PC-9 (cell line): Measurements from ENCODE around the gene SLC28A1. TPM values are rescaled to one million over a fixed set of nuclear protein-coding genes. Genes with fewer than 3 reads are reported as not detected.

ENCODE experiments used
- BruUV-seq: library from RNA; stranded (reverse); fragments of 400-500 nt; replicated peaks from 2 replicates; lab custom pipeline; 2021; lab: Mats Ljungman, UMichigan
- CTCF ChIA-PET: fragments of 300-600 bp; sonication (Branson Sonifier 250); formaldehyde crosslinking; loops from one replicate; lab custom pipeline; 2022; ENCODE audit warnings: antibody characterized with exemption; lab: Charles Lee
- POLR2A ChIA-PET: fragments of 300-600 bp; sonication (Branson Sonifier 250); formaldehyde crosslinking; loops from one replicate; lab custom pipeline; 2022; ENCODE audit warnings: antibody characterized with exemption; ENCODE audit not compliant: unreplicated experiment; lab: Charles Lee
- DNase-seq, 2 experiments: peaks; one replicate each; pipeline versions ENCODE4 v3.0.0 to v3.0.0-alpha.2; 2015 to 2022; ENCODE audit warnings: mixed read lengths in 1 of 2
- H2AFZ ChIP-seq: fragments of 200-600 bp; sonication (generic); 2 replicates; pipeline ENCODE4 v1.8.1; 2017; ENCODE audit warnings: antibody characterized with exemption
- H3F3A ChIP-seq: fragments of 200-600 bp; sonication (generic); 2 replicates; pipeline ENCODE4 v1.8.1; 2017; ENCODE audit warnings: antibody characterized with exemption, mild to moderate bottlenecking, low read depth; ENCODE audit not compliant: insufficient read depth
- H3K27ac ChIP-seq: fragments of 200-600 bp; sonication (generic); 2 replicates; pipeline ENCODE4 v1.6.1; 2016; ENCODE audit warnings: mixed run types
- H3K27me3 ChIP-seq: fragments of 200-600 bp; sonication (generic); 2 replicates; pipeline ENCODE4 v1.6.1; 2016; ENCODE audit warnings: low read depth, mixed run types; ENCODE audit not compliant: insufficient read depth
- H3K36me3 ChIP-seq: fragments of 200-600 bp; sonication (generic); 2 replicates; pipeline ENCODE4 v1.6.1; 2016; ENCODE audit warnings: low read depth, mixed run types
- H3K4me1 ChIP-seq: fragments of 200-600 bp; sonication (generic); replicated peaks from 2 replicates; pipeline ENCODE4 v1.6.1; 2016; ENCODE audit warnings: mixed run types; ENCODE audit not compliant: insufficient read depth
- H3K4me2 ChIP-seq: fragments of 200-600 bp; sonication (generic); 2 replicates; pipeline ENCODE4 v1.6.1; 2017; ENCODE audit warnings: mixed run types
- H3K4me3 ChIP-seq: fragments of 200-600 bp; sonication (generic); 2 replicates; pipeline ENCODE4 v1.6.1; 2016; ENCODE audit warnings: mixed run types
- H3K79me2 ChIP-seq: fragments of 200-600 bp; sonication (generic); 2 replicates; pipeline ENCODE4 v1.6.1; 2017; ENCODE audit warnings: low read depth, mixed run types
- H3K9me2 ChIP-seq: fragments of 200-600 bp; sonication (generic); 2 replicates; pipeline ENCODE4 v1.8.1; 2017; ENCODE audit warnings: mild to moderate bottlenecking; ENCODE audit not compliant: insufficient read depth
- H3K9me3 ChIP-seq: fragments of 200-600 bp; sonication (generic); 2 replicates; pipeline ENCODE4 v1.8.1; 2016; ENCODE audit warnings: low read depth; ENCODE audit not compliant: insufficient read depth
- H4K20me1 ChIP-seq: fragments of 200-600 bp; sonication (generic); 2 replicates; pipeline ENCODE4 v1.8.1; 2017; ENCODE audit not compliant: insufficient read depth
- EZH2 ChIP-seq: fragments of 200-600 bp; sonication (generic); IDR thresholded peaks from 2 replicates; pipeline ENCODE4 v1.8.0; 2017; ENCODE audit warnings: antibody characterized with exemption, low read depth
- intact Hi-C: fragments of 100-400 bp; cut with micrococcal nuclease; formaldehyde crosslinking; loops from one replicate; pipeline ENCODE4 v1.10.0; 2022; ENCODE audit not compliant: unreplicated experiment
- total RNA-seq: library from RNA; stranded (reverse); gene quantifications from 2 replicates; pipeline ENCODE4 v1.2.3, GENCODE V29; 2021
- TF ChIP-seq, protein P1 (sequence below): fragments of 200-600 bp; sonication (generic); conservative IDR thresholded peaks from 2 replicates; pipeline ENCODE4 v1.6.1; 2017; ENCODE audit warnings: mixed run types, antibody characterized with exemption, mild to moderate bottlenecking, moderate library complexity

The SLC28A1 gene
- total RNA-seq, 1 experiment from 2014 or later: 0.70 TPM

DNA sequence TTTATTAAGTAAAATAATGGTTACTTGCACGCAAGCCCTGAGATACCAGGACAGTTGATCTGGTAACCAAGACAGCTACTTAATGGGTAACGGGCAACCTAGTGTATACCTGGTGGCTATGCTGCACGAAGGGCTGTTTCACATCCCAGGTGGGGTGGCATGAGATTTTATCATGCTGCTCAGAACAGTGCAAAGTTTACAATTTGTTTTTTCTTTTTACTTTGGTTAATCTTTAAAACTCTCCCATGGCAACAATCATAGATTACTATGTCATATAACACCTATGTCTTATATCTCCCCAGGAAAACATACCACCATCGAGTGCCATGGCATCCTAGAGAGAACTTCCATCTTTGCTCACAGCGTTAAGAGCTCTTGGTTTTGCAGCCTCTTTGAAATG is 32.2 kb upstream of the SLC28A1 start:
- H3K79me2 ChIP-seq: no peaks in the 10 kb centered on the region
- H3K27me3 ChIP-seq: no peaks in the 10 kb centered on the region
- H3K4me3 ChIP-seq: no peak overlapping the region
- TF ChIP-seq, protein P1, sequence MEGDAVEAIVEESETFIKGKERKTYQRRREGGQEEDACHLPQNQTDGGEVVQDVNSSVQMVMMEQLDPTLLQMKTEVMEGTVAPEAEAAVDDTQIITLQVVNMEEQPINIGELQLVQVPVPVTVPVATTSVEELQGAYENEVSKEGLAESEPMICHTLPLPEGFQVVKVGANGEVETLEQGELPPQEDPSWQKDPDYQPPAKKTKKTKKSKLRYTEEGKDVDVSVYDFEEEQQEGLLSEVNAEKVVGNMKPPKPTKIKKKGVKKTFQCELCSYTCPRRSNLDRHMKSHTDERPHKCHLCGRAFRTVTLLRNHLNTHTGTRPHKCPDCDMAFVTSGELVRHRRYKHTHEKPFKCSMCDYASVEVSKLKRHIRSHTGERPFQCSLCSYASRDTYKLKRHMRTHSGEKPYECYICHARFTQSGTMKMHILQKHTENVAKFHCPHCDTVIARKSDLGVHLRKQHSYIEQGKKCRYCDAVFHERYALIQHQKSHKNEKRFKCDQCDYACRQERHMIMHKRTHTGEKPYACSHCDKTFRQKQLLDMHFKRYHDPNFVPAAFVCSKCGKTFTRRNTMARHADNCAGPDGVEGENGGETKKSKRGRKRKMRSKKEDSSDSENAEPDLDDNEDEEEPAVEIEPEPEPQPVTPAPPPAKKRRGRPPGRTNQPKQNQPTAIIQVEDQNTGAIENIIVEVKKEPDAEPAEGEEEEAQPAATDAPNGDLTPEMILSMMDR: no peak
- no peak for TF ChIP-seq EZH2
- intact Hi-C loops: no loop called here
- no peak overlapping the region for H3K4me2 ChIP-seq
- no peaks in the 10 kb centered on the region for H3K36me3 ChIP-seq
- H3K9me2 ChIP-seq: no peaks in the 10 kb centered on the region
- 0 out of 2 replicates have a peak, but pooled peaks cover 6% of the 10 kb centered on the region for H3F3A ChIP-seq
- no peak for DNase-seq
- peaks cover 5% of the 10 kb centered on the region; the same call in 1 of the 2 replicates for H3K9me3 ChIP-seq
- H2AFZ ChIP-seq: no peak overlapping the region
- BruUV-seq: no TSS peak
- H4K20me1 ChIP-seq: no peaks in the 10 kb centered on the region
- no peak overlapping the region for H3K27ac ChIP-seq
- ChIA-PET POLR2A (interaction anchor here (0.7 kb wide), 1 partner anchor 503 kb away, joined by 7 read pairs; no protein-coding TSS in a partner anchor), CTCF (no interaction called here)
- H3K4me1 ChIP-seq: peaks cover 3% of the 10 kb centered on the region

DNA sequence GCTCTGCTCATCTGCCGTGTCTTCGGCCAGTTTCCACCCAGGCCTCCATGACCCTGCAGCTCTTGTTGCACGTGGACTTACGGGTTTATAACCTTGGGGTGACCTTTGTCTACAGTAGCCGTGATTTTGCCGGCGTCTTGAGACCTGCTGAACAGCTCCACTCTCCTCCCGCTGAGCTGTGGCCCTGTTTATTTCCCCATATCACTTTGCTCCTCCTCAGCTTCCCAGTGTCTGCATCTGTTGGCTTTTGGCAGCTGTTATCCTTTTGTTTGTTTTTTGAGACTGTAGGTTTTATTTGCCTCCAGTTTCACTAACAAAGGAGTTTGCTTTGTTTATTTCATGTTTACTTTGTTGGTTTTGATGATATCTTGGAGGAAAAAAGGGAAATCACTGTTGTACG is 29.3 kb upstream of the SLC28A1 start:
- intact Hi-C loops: no loop called here
- Histone ChIP-seq H3K9me3 (no peaks in the 10 kb centered on the region), H2AFZ (no peak overlapping the region), H4K20me1 (no peaks in the 10 kb centered on the region), H3K4me3 (no peak overlapping the region), H3F3A (peaks cover 12% of the 10 kb centered on the region; the same call in 1 of the 2 replicates), H3K27ac (no peak overlapping the region), H3K27me3 (no peaks in the 10 kb centered on the region), H3K79me2 (0 out of 2 replicates have a peak, but pooled peaks cover under 1% of the 10 kb centered on the region), H3K9me2 (no peaks in the 10 kb centered on the region), H3K36me3 (no peaks in the 10 kb centered on the region), H3K4me2 (no peak overlapping the region), H3K4me1 (peaks cover 30% of the 10 kb centered on the region)
- POLR2A ChIA-PET: no interaction called here
- no TSS peak for BruUV-seq
- no peak for TF ChIP-seq EZH2
- TF ChIP-seq, protein P1: no peak
- CTCF ChIA-PET: no interaction called here
- DNase-seq: no peak

GRCh38 chr15:84855765-84856164 is 28.7 kb upstream of the SLC28A1 start:
- Histone ChIP-seq H3K4me3 (no peak overlapping the region), H3K9me3 (no peaks in the 10 kb centered on the region), H3K27ac (no peak overlapping the region), H3K79me2 (0 out of 2 replicates have a peak, but pooled peaks cover 7% of the 10 kb centered on the region), H4K20me1 (no peaks in the 10 kb centered on the region), H3K4me1 (peaks cover 36% of the 10 kb centered on the region), H3K36me3 (no peaks in the 10 kb centered on the region), H2AFZ (no peak overlapping the region), H3K4me2 (no peak overlapping the region), H3F3A (peaks cover 15% of the 10 kb centered on the region; the same call in 1 of the 2 replicates), H3K27me3 (no peaks in the 10 kb centered on the region), H3K9me2 (no peaks in the 10 kb centered on the region)
- intact Hi-C loops: no loop called here
- ChIA-PET CTCF (no interaction called here), POLR2A (no interaction called here)
- DNase-seq: no peak
- no TSS peak for BruUV-seq
- TF ChIP-seq, protein P1: no peak
- no peak for TF ChIP-seq EZH2
